ENCODE results near the gene SETSIP.

DNA sequence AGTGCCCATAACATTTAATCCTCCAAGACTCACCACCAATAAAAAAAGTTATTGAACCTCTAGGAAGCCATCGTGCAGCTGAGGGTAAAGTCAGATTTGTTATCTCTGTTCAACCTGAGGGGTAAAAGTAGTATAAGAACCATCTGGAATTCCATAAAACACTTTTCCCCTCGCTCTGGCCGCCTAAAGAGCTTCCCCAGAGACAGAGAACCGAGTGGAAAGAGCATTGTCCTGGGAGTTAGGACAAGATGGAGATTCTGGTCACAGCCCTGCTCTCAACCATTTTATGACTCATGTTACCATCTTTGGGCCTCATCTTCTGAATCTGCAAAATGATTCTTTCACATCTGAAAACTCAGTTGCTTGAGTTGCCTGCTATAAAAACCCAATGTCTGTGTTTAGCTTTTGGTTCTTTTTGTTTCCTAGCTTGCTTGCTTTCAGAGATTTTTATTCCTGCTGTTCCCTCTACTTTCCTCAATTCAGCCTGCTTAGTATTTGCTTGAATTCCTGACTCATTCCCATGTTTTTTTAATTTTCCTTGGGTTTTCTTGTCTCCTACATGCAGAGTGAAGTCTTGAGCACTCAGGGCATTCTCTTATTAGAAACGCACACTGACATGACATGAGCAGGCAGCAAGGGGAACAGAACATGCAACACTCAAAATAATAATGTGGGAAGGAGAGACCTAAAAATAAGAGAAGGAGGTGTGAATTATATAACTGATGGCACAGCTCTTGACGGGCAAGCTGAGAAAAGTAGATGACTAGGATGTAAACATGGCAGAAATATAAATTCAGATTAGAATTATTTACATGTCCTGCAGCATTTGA is 43.7 kb downstream of the SETSIP start:
- no peak for TF ChIP-seq ZNF292 (tag by site-specific recombination; IDR thresholded peaks at IDR 0.05; ENCODE audit: borderline replicate concordance, low read depth)
- TF ChIP-seq ZNF274 (IDR thresholded peaks at IDR 0.05; ENCODE audit: low read length), result no peak
- no peak for TF ChIP-seq ZNF274 (tag by site-specific recombination; IDR thresholded peaks at IDR 0.05; ENCODE audit: borderline replicate concordance)
- TF ChIP-seq, protein P1, sequence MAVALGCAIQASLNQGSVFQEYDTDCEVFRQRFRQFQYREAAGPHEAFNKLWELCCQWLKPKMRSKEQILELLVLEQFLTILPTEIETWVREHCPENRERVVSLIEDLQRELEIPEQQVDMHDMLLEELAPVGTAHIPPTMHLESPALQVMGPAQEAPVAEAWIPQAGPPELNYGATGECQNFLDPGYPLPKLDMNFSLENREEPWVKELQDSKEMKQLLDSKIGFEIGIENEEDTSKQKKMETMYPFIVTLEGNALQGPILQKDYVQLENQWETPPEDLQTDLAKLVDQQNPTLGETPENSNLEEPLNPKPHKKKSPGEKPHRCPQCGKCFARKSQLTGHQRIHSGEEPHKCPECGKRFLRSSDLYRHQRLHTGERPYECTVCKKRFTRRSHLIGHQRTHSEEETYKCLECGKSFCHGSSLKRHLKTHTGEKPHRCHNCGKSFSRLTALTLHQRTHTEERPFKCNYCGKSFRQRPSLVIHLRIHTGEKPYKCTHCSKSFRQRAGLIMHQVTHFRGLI (tag by site-specific recombination; IDR thresholded peaks at IDR 0.05), result no peak
- TF ChIP-seq, protein P2, sequence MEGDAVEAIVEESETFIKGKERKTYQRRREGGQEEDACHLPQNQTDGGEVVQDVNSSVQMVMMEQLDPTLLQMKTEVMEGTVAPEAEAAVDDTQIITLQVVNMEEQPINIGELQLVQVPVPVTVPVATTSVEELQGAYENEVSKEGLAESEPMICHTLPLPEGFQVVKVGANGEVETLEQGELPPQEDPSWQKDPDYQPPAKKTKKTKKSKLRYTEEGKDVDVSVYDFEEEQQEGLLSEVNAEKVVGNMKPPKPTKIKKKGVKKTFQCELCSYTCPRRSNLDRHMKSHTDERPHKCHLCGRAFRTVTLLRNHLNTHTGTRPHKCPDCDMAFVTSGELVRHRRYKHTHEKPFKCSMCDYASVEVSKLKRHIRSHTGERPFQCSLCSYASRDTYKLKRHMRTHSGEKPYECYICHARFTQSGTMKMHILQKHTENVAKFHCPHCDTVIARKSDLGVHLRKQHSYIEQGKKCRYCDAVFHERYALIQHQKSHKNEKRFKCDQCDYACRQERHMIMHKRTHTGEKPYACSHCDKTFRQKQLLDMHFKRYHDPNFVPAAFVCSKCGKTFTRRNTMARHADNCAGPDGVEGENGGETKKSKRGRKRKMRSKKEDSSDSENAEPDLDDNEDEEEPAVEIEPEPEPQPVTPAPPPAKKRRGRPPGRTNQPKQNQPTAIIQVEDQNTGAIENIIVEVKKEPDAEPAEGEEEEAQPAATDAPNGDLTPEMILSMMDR (tag by site-specific recombination; IDR thresholded peaks at IDR 0.05), result no peak
- TF ChIP-seq OVOL3 (tag by site-specific recombination; IDR thresholded peaks at IDR 0.05), result no peak
